Astrocyte of the spinal cord (primary cell): Measurements from ENCODE around the gene FEV.
A peak's percentile ranks its signal among the peaks of the same experiment; 100 is the strongest.

Experiments used
- DNase-seq: peaks from one replicate; pipeline ENCODE4 v3.0.0; 2011; ENCODE audit warnings: low read depth, low spot score
- H3K4me3 ChIP-seq: 2 replicates; pipeline ENCODE4 v1.5.1; 2011; ENCODE audit warnings: low read depth, mild to moderate bottlenecking, low read length, moderate library complexity
- in situ Hi-C: cut with HindIII; loops from 2 replicates; pipeline ENCODE4 v1.10.0; 2017; ENCODE audit warnings: low sequenced_read_pairs
- TF ChIP-seq, protein P1 (sequence below): IDR thresholded peaks from 2 replicates; pipeline ENCODE4 v1.5.1; 2012; ENCODE audit warnings: low read depth, mild to moderate bottlenecking, low read length, inconsistent platforms

Gene FEV

DNA sequence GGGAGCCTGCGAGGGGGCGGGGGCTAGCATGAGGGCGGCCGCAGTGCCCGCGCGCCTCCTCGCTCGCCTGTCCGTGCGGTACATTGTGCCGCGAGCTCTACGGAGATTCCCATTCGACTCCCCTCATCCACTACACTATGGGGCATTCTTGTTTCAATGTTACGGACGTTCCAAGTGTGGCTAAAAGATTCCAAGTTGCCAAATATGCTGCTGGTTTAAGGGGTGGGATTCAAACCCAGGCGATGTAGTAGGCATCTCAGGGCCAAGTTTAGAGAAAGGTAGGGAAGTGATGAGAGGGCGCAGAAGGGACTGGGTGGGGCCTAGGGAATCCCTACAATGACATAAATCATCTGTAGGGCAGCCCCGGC is 18.3 kb upstream of the FEV start:
- in situ Hi-C loops = no loop called here
- no peak overlapping the region for H3K4me3 ChIP-seq
- TF ChIP-seq, protein P1, sequence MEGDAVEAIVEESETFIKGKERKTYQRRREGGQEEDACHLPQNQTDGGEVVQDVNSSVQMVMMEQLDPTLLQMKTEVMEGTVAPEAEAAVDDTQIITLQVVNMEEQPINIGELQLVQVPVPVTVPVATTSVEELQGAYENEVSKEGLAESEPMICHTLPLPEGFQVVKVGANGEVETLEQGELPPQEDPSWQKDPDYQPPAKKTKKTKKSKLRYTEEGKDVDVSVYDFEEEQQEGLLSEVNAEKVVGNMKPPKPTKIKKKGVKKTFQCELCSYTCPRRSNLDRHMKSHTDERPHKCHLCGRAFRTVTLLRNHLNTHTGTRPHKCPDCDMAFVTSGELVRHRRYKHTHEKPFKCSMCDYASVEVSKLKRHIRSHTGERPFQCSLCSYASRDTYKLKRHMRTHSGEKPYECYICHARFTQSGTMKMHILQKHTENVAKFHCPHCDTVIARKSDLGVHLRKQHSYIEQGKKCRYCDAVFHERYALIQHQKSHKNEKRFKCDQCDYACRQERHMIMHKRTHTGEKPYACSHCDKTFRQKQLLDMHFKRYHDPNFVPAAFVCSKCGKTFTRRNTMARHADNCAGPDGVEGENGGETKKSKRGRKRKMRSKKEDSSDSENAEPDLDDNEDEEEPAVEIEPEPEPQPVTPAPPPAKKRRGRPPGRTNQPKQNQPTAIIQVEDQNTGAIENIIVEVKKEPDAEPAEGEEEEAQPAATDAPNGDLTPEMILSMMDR = no peak
- no peak for DNase-seq

DNA sequence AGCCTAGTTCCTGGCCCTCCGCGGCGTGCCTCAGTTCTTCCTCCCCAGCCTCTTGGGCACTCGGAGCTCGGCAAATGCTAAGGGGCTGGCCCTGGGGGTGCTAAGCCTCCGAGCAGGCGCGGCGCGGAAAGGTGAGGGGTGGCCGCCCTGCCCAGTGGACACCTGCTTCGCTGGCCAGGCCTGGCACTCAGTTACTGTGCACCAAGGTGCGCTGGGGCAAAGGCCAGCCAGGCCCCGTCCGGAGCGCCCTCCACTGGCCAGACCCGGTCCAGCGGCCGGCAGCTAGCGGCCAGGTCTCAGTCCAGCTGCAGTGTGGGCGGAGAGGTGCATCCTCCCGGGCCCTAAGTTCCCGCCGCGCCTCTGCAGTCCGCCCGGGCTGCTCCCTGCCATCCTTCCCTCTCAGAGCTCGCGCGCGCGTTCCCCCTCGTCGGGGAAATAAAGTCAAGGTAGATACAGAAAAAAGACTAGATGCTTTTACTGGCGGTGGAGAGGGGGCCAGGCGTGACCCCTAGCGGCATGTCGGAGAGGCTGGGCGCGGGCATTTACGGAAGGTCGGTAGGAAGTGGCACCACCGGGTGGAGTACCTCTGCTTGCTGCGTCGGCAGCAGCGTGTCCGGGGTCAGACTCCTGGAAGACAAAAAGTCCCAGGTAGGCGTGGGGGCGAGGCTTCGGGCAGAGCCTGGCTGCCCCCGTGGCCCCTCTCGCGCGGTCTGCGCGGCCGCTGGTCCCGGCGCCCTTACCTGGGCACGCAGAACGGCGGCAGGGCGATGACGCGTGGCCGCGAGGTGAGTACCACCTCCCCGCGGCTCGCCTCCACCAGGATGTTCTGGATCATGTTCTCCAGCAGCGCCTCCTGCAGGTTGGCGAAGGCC is 17.6 kb upstream of the FEV start:
- DNase-seq = no peak
- in situ Hi-C loops = no loop called here
- H3K4me3 ChIP-seq = no peak overlapping the region
- TF ChIP-seq, protein P1 = peak; percentile 34

DNA sequence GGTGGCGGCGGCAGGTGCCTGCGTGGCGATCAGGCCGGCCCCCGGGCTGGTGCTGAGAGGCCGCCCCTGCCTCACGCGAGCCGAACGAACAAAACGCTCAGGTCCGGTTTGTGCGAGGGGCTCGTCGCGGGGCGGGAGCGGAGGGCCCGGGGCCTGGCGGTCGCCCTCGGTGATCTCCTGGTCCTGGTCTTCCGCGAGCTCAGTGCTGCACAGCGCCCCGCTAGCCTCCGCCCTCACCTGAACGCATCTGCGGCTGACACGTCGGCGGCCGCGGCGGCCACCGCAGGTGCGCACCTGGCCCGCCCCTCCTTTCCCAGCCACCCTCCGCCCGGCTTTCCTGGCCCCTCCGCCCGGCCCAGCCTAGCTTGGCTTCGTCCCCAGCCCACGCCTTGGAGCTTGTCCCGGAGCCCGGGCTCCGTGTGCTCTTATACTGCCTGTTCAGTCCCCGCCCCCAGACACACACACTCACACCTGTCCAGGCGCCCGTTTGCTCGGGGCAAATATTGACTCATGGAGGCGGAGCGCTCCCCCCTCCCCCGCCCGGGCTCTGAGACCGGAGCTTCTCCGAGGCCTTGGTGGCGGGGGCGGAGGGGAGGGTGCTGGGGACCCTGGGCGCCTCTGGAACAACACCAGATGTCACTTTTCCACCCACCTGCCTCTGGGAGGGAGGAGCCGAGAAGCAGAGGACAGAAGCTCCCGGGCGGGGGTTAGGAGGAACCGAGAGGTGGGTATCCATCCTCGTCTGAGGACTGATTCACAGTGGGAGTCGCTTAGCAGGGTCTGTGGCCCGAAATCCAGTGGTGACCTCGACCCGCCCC is 16.8 kb upstream of the FEV start:
- TF ChIP-seq, protein P1 = no peak
- in situ Hi-C loops = no loop called here
- no peak for DNase-seq
- no peak overlapping the region for H3K4me3 ChIP-seq

DNA sequence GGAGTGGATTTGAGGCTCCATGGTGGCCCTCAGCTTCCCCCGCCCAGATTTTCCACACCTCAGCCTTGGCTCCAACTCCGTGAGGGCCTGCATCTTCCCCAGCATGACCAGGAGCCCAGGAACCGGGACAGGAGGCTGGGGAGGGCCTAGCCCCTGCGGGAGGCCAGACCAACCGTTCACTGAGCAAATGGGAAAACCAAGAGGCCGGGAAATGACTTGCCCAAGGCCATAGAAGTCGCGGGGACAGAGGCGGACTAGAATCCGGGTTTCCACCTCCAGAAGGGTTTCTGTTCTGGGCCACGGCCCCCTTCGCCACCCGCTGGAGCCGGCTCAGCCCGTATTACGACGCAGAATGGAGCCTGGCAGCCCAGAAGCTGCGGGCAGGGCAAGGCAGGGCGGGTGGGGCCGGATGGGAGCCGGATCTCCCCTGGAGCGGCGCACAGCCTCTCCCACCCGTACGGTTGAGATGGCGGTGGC is 16.2 kb upstream of the FEV start:
- H3K4me3 ChIP-seq = no peak overlapping the region
- in situ Hi-C loops = no loop called here
- no peak for DNase-seq

DNA sequence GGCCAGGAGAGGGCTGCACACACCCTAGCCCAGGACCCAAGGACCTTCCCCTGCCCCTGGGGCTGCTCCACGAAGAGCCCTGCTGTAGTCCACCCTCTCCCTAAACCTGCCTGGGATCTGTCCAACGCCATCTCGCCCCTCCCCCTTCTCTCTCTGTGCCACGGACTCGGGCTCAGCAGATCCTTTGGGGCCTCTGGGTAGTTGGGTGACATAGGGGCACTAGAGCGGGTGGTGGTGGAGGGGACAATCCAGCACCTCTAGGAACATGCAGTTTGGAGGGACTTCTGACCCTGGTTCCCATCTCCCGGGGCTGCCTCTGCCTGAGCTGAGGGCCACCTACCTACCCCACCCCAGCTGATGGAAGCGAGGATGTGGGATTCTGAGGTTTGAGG is 15.6 kb upstream of the FEV start:
- H3K4me3 ChIP-seq = no peak overlapping the region
- TF ChIP-seq, protein P1 = no peak
- in situ Hi-C loops = no loop called here
- DNase-seq = no peak

More for the DNA sequence above, 16.2 kb upstream of the FEV start:
- TF ChIP-seq, protein P1 = no peak

DNA sequence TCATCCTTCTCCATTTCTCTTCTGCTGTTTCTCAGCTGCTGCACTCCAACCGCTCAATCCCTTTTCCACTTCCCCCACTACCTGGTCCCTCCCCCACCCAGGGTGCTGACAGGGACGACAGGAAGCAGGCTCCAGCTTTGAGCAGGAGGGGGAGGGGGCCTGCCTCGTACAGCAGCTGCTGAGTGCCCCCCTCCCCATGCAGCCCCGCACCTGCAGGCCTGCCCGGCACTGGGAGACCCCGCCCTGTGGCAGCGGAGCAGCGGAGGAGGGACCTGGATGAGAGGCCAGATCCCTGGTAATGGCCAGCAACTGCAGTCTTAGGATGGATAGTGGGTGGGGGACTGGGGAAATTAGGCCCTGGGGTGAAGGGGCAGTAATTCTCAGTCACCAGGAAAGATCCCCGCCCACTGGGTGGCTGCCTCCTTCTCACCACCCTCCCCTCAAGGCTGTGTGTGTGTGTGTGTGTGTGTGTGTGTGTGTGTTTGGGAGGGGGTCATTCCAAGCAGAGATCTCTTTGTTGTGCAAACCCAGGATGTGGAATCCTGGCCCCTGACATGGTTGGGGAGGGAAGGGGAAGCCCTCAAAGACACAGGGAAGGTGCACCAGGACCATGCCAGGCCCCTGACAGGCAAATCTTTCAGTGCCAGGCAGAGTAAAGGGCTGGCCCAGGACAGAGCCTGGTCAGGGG is 15.0 kb upstream of the FEV start:
- in situ Hi-C loops = no loop called here
- no peak overlapping the region for H3K4me3 ChIP-seq
- TF ChIP-seq, protein P1 = no peak
- DNase-seq = no peak
